HG03354 (cell line): ENCODE measurements around the gene CDK17.

Source experiments
- ATAC-seq: cut with Tn5 transposase; IDR thresholded peaks from one replicate; pipeline ENCODE4 v1.9.1; 2021; ENCODE audit warnings: mild to moderate bottlenecking; ENCODE audit not compliant: unreplicated experiment, poor library complexity, severe bottlenecking

The CDK17 gene

DNA sequence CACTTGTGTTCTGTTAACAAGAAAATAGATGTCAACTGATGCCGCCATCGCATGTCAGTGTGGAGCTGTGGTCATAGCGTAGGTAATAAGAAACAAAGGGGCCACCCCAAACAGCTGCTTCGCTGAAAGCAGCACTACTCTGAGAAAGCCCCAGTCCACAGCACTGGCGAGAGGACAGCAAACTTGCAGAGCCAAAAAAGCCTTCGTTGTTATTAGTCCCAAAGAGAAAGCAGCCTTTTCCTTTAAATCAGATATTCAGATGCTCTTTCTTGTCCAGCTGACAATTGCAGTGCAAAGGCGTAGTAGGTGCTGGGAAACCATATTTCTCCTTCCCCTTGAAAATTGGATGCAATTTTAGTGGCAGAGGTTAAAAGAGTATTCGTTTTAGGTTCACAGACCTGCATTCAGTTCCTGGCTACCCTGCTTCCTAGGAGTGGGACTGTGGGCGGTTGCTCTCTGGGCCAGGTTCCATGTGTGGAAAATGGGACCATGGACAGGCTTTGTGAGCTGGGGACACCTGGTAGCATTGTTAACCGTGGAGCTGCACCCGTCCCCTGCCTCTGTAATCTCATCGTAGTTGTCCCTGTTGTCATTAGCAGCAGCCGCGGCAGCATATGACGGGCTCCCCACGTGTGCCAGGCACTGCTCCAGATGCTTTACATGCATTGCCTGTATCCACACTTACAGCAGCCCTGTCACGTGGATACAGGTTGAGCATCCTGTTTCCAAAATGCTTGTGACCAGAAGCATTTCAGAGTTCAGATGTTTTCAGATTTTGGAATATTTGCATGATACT lies 151.9 kb downstream of the CDK17 start:
- ATAC-seq: no peak

- no peak for ATAC-seq
Observed at GRCh38 chr12:96247563-96247962, 152.7 kb downstream of the CDK17 start.

GRCh38 chr12:96246926-96247505 lies 153.2 kb downstream of the CDK17 start:
- ATAC-seq: no peak

DNA sequence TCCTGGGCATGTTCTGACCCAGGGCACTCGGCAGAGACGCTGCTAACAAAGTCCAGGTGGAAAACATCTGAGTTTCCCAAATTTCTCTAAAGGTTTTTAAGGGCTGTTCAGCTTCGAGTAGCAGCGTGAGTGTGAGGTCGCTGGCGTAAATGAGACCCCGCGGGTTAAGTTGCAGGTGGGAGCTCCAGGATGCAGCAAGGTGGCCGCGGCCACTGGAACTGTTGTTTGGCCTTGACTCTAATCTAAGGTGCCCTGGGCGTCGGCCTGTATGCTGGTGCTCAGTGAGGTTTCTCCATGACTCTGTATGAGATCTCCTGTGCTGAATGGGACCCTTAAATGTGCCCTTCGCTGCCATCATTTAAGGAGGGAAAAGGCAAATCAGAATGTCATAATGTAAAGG lies 155.4 kb downstream of the CDK17 start:
- ATAC-seq: no peak

GRCh38 chr12:96242597-96242996 lies 157.6 kb downstream of the CDK17 start:
- ATAC-seq: no peak

DNA sequence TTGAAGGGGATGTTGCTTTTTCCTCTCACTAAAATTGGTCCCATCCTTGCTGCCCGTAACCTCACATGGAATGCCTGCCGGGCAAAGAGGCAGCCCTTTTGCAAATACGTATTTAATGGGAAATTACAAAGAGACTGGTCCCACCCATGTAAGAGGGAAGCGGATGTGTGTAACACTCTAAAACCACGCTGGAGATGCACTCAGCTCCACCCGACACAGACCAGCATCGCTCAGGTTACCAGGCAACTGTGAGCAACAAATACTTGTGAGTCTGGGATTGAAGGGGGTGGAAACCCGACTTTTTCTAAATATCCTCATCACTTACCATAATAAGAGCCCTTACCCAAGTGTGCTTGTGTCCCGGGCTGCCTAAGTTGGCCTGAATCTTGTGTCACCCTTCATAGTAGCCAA lies 158.4 kb downstream of the CDK17 start:
- ATAC-seq: no peak

DNA sequence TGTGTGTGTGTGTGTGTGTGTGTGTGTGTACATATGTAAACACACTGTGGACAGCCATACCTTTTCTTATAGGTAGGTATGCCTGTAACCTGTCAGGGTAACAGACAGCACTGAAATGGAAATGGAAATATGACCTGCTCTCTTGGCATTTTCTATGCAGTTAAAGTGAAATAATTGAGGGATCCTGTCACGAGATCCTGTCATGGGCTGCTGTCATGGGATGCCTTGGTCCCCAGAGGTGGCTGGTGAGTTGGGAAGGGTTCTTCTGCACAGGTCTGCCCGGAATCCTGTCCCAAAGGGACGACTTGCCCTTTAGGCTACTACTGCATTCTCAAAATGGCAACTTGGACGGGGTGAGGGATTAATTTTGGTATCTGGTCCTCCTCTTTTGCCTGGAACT lies 158.8 kb downstream of the CDK17 start:
- no peak for ATAC-seq

GRCh38 chr12:96240656-96241055 lies 159.6 kb downstream of the CDK17 start:
- ATAC-seq: no peak

GRCh38 chr12:96239711-96240635 lies 160.3 kb downstream of the CDK17 start:
- ATAC-seq: no peak

DNA sequence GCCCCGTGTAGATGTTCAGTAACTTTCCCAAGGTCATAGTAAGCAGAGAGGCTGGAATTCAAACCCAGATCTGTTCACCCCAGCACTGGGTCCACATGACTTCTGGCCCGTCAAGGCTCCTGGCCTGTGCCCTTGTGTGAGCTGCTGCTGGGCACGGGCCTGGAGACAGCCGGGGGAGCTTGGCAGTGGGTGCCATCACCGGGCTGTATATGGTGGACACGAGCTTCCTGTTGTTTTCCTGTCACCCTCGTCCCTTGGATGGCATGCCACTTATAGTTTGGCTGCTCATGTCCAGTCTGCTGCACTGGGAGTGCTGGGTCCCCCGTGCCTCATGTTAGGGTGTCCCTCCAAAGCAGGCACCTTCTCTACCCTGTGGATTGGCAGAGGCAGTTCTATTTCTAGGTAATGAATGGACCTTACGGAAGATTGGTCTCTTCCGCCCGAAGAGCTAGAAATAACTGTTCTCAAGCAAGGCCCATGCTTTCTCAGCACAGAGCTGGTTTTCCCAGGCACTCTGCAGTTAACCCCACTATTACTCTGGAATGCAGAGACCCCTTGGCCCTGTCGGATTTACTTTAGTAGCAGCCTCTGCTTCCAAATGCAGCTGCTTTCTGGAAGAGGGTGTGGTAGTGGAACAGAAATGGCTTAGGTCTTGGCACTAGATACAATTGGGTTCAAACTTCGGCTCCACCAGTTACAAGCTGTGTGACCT lies 161.7 kb downstream of the CDK17 start:
- ATAC-seq: no peak

DNA sequence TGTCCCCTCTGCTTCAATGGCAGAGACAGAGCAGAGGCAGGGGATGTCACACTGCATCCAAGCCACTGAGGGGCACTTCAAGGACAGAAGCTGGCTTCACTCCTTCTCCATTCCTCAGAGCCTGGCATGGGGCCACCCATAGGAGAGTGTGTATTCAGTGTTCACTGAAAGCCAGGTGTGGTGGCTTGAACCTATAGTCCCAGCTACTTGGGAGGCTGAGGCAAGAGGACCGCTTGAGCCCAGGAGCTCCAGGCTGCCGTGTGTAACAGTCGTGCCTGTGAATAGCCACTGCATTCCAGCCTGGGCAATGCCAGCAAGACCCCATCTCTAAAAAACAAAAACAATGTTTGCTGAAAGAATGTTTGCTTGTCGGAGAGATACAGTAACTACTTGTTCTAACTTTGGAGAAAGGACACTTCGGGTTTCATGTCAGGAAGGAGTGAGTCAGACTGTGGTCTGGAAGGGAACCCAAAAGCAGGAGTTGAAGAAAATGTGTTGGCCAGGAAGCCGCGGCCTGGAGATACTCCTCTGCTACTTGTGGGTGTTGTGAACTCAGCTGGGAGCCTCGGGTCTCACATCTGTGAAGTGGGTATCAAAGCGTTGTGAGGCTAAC lies 162.7 kb downstream of the CDK17 start:
- ATAC-seq: no peak

GRCh38 chr12:96237035-96237434 lies 163.2 kb downstream of the CDK17 start:
- ATAC-seq: no peak

DNA sequence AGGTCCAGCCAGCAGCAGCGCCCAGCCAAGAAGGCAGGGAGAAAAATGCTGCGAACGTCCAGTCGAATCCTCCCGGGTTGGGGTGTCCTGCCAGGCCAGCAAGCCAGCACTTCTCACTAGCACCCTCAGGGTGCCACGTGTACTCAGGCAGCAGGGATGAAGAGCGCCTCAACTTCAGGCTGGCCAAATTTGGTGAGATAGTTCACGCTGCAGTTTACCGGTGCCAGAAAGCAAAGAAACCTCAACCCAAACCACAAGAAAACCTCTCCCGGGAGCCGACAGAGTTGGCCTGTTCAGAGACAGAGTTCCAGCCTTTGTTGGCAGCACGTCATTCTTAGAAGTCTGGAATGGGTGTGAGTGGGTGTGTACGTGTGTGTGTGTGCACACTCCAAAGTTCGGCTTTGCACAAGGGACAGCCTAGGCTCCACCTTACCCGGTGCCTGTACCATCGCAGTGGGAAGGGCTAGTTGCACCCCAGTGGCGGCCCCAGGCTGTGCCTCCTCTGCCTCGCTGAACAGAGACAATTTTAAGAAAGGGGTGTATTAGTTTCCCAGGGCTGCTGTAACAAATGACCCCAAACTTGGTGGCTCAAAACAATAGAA lies 163.9 kb downstream of the CDK17 start:
- no peak for ATAC-seq

- ATAC-seq: no peak
Observed at GRCh38 chr12:96235484-96235826, 164.8 kb downstream of the CDK17 start.

DNA sequence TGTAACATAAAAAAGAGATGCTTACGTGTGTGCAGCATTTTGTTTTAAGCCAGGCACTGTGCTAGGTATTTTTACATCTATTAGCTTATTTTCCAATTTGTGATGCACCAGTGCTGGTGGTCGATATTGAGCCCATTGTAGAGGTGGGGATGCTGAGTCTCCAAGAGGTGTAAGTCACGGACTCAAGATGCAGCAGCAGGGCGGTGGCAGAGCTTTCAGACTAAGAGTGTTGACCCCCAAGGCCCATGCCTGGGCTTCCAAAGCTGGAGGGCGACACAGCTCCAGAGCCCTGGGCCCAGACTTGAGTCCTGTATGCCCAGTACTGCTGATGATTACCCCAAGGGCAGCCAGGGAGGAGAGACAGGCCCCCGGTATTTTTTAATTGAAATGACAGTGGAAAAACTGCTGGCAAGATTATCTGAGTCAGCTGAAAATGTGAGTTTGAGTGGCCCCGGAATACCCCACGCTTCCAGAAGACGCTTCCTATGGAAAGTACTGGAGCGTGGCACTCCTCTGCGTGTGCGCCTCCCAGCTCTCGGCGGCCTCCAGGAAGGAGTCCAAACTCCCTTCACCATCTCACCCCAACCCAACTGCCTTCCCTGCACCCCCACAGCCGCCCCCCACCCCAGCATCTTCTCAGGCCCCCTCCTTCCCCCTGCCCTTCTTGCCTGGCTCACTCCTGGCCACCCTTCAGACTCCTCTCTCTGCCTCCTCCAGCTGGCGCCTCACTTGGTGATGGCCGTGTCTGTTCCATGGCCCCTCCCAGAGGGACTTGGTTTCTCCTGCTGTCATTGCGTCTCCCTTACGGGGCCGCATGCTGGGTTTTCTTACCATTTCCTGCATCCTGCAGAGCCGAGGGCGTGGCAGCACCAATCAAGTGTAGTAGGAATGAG lies 165.4 kb downstream of the CDK17 start:
- no peak for ATAC-seq

DNA sequence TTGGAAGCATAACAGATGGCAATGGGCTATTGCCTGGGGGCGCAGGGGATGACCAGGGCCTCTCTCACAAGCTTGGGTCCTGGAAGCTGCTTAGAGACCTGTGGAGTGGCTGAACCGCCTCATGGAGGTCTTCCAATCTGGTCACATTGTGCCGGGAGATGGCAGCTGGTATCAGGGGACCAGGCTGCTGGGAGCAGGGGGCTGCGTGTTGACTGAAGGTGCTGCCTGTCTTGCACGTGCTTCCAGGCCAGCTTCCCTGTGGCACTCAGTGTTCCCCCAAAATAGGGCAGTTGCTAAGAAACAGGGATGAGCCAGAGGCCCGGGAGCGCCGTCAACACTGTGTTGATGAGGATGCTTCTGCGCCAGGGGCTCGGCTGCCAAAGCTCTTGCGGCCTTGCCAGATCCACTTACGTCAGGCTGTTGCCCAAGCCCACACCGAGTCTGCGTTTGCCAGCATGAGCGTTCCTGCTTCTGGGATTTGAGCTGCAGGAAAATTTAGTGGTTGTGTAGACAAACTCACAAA lies 166.2 kb downstream of the CDK17 start:
- ATAC-seq: no peak

- ATAC-seq: no peak
Observed at GRCh38 chr12:96233168-96233567, 167.1 kb downstream of the CDK17 start.

- no peak for ATAC-seq
Observed at GRCh38 chr12:96230646-96231045, 169.6 kb downstream of the CDK17 start.
